Lower lobe of right lung (tissue), 2 donors: Measurements from ENCODE around the gene FBN2. TPM values are rescaled to one million over a fixed set of nuclear protein-coding genes. Genes with fewer than 3 reads are reported as not detected.

Experiments used
- ATAC-seq, 2 donors: fragments of 200-7000 bp; cut with Tn5 transposase; one replicate each; pipeline ENCODE4 v1.9.1; 2020 to 2022; ENCODE audit warnings: mild to moderate bottlenecking in 2 of 2, moderate library complexity in 2 of 2
- DNase-seq: peaks from one replicate; pipeline ENCODE4 v3.0.0-alpha.2; 2020
- H3K27ac ChIP-seq: fragments of 200-600 bp; one replicate; pipeline ENCODE4 v1.8.0; 2022
- H3K27me3 ChIP-seq: fragments of 200-600 bp; one replicate; pipeline ENCODE4 v1.8.0; 2022; ENCODE audit warnings: low read depth
- H3K36me3 ChIP-seq: fragments of 200-600 bp; one replicate; pipeline ENCODE4 v1.8.0; 2022; ENCODE audit warnings: mild to moderate bottlenecking
- H3K4me1 ChIP-seq: fragments of 200-600 bp; one replicate; pipeline ENCODE4 v1.8.0; 2022
- H3K4me3 ChIP-seq: fragments of 200-600 bp; one replicate; pipeline ENCODE4 v1.8.0; 2022; ENCODE audit warnings: mild to moderate bottlenecking
- H3K9me3 ChIP-seq: fragments of 200-600 bp; one replicate; pipeline ENCODE4 v1.8.0; 2022
- CTCF ChIP-seq: fragments of 200-600 bp; IDR thresholded peaks from one replicate; pipeline ENCODE4 v1.8.0; 2022; ENCODE audit warnings: antibody characterized with exemption, mild to moderate bottlenecking
- intact Hi-C: fragments of 100-400 bp; cut with DNase I; formaldehyde crosslinking; loops from one replicate; pipeline ENCODE4 v1.11.0; 2022
- total RNA-seq: library from RNA; stranded (reverse); fragmentation: NEBNext Ultra II Directional; extraction: Animal tissue kit (Norgen Biotek cat#: 25700); gene quantifications from one replicate; pipeline ENCODE4 v1.2.1, GENCODE V29; 2021
- donor health status: DM: no; HTN: yes; CAD: no; lungs with severe emphysema.

Gene FBN2
- total RNA-seq, 1 donor from 2014 or later = 0.83 TPM

- TF ChIP-seq CTCF = no peak
- Histone ChIP-seq H3K9me3 (peaks cover 11% of the 10 kb centered on the region), H3K4me3 (no peak overlapping the region), H3K4me1 (no peaks in the 10 kb centered on the region), H3K27ac (no peak overlapping the region), H3K27me3 (no peaks in the 10 kb centered on the region), H3K36me3 (no peaks in the 10 kb centered on the region)
- no peak for ATAC-seq
- no peak for DNase-seq
- intact Hi-C loops = no loop called here
Observed at GRCh38 chr5:128551476-128551875, 13.4 kb upstream of the FBN2 start.

GRCh38 chr5:128549496-128549895, 11.5 kb upstream of the FBN2 start:
- ATAC-seq (no peak), DNase-seq (no peak)
- TF ChIP-seq CTCF = no peak
- H3K4me3 ChIP-seq = no peak overlapping the region
- H3K27me3 ChIP-seq = no peaks in the 10 kb centered on the region
- intact Hi-C loops = no loop called here
- H3K36me3 ChIP-seq = no peaks in the 10 kb centered on the region
- H3K9me3 ChIP-seq = peaks cover 11% of the 10 kb centered on the region
- H3K4me1 ChIP-seq = no peaks in the 10 kb centered on the region
- no peak overlapping the region for H3K27ac ChIP-seq

GRCh38 chr5:128546658-128547281, 8.7 kb upstream of the FBN2 start:
- Histone ChIP-seq H3K9me3 (no peaks in the 10 kb centered on the region), H3K27me3 (no peaks in the 10 kb centered on the region), H3K27ac (no peak overlapping the region), H3K36me3 (no peaks in the 10 kb centered on the region), H3K4me3 (no peak overlapping the region), H3K4me1 (no peaks in the 10 kb centered on the region)
- ATAC-seq = no peak
- no peak for DNase-seq
- intact Hi-C loops = no loop called here
- no peak for TF ChIP-seq CTCF

- ATAC-seq = no peak
Observed at GRCh38 chr5:128541385-128541784, 3.3 kb upstream of the FBN2 start.

GRCh38 chr5:128539038-128539429, 989 bp upstream of the FBN2 start:
- peaks cover 51% of the 10 kb centered on the region for H3K27me3 ChIP-seq
- no peaks in the 10 kb centered on the region for H3K36me3 ChIP-seq
- H3K4me1 ChIP-seq = peaks cover 23% of the 10 kb centered on the region
- no peak overlapping the region for H3K27ac ChIP-seq
- peak overlapping the region; percentile 55 for H3K4me3 ChIP-seq
- intact Hi-C loops = no loop called here
- peak; percentile 9 to 22 for ATAC-seq
- no peak for DNase-seq
- TF ChIP-seq CTCF = no peak
- H3K9me3 ChIP-seq = no peaks in the 10 kb centered on the region

More at GRCh38 chr5:128541385-128541784, 3.3 kb upstream of the FBN2 start:
- no peaks in the 10 kb centered on the region for H3K36me3 ChIP-seq
- TF ChIP-seq CTCF = no peak
- intact Hi-C loops = no loop called here
- no peak overlapping the region for H3K27ac ChIP-seq
- DNase-seq = no peak
- H3K27me3 ChIP-seq = peaks cover 31% of the 10 kb centered on the region
- H3K9me3 ChIP-seq = no peaks in the 10 kb centered on the region
- H3K4me3 ChIP-seq = no peak overlapping the region
- H3K4me1 ChIP-seq = peaks cover 23% of the 10 kb centered on the region
